Stimulated activated effector memory CD8-positive, alpha-beta T cell treated with anti-CD3 and anti-CD28 coated beads, Interleukin-12 subunit alpha, Interleukin-12 subunit beta, amount 100 ng/mL, for 72 hours (primary cell): ENCODE results near the gene TBC1D22A.
"Not testable (repeated sequence)": the region's sequence is repeated elsewhere in the genome, so short reads cannot be mapped to it uniquely, and the experiment has no call there.

ENCODE experiments used
- ATAC-seq: fragments of 150-1000 bp; cut with Tn5 transposase; 2 replicates; pipeline ENCODE4 v1.10.0; 2021
- DNase-seq, 2 donors: peaks; one replicate each; pipeline ENCODE4 v3.0.0; 2021 to 2022; ENCODE audit warnings: low spot score in 2 of 2
- H3K27ac Mint-ChIP-seq: one replicate; pipeline ENCODE4 v1.8.0; 2022; ENCODE audit warnings: mild to moderate bottlenecking, mixed read lengths
- H3K36me3 Mint-ChIP-seq: one replicate; pipeline ENCODE4 v1.8.0; 2022; ENCODE audit warnings: mild to moderate bottlenecking, mixed read lengths
- H3K4me1 Mint-ChIP-seq: one replicate; pipeline ENCODE4 v1.8.0; 2022; ENCODE audit warnings: mixed read lengths
- H3K4me3 Mint-ChIP-seq: one replicate; pipeline ENCODE4 v1.8.0; 2022; ENCODE audit warnings: mild to moderate bottlenecking, mixed read lengths
- H3K9me3 Mint-ChIP-seq: one replicate; pipeline ENCODE4 v1.8.0; 2022; ENCODE audit warnings: mixed read lengths

Gene TBC1D22A

DNA sequence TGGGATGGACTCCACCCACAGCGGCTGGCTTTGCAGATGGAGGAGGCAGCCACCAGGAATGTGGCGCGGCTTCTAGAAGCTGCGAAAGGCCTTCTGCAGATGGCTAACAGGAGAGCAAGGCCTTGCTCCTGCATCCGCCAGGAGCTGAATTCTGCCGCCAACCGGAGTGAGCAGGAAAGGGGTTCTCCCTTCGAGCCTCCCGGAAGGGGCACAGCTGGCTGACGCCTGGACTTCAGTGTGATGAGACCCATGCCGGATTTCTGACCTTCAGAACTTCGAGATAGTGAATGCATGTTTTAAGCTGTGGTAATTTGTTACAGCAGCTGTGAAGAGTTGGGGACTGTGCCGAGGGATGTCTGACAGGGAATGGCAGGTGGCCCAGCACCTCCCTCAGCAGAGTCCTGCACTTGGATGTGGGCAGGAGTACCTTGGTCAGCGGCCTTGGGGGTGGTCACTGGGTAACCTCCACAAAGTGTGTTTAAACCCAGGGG lies 7.7 kb downstream of the TBC1D22A start:
- DNase-seq (no peak), ATAC-seq (no peak)
- H3K27ac Mint-ChIP-seq = peak overlapping the region; percentile 93
- no peaks in the 10 kb centered on the region for H3K9me3 Mint-ChIP-seq
- peaks cover 76% of the 10 kb centered on the region for H3K36me3 Mint-ChIP-seq
- H3K4me3 Mint-ChIP-seq = peak overlapping the region; percentile 69
- H3K4me1 Mint-ChIP-seq = peaks cover 78% of the 10 kb centered on the region

DNA sequence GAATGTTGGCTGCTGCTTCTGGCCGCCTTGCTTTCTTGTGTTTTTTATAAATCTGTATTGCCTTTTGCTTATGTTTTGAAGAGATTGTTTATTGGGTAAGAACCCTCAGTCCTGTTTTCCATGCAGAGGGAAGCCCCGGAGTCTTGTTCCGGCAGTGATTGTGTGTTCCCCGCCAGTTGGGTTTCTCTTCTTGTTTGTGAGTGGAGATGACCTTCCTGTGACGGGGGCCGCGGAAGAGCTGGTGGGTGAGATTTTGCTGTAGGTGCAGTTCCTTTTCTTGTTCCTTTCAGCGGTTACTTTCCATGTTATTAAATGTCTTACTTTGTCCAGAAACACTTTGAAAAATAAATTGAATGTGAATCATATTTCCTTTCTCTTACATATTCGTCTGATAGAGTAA lies 8.3 kb downstream of the TBC1D22A start:
- no peak for ATAC-seq
- peaks cover 79% of the 10 kb centered on the region for H3K4me1 Mint-ChIP-seq
- no peaks in the 10 kb centered on the region for H3K9me3 Mint-ChIP-seq
- H3K36me3 Mint-ChIP-seq = peaks cover 72% of the 10 kb centered on the region
- H3K27ac Mint-ChIP-seq = peak overlapping the region; percentile 93
- DNase-seq = no peak
- H3K4me3 Mint-ChIP-seq = peak overlapping the region; percentile 69

DNA sequence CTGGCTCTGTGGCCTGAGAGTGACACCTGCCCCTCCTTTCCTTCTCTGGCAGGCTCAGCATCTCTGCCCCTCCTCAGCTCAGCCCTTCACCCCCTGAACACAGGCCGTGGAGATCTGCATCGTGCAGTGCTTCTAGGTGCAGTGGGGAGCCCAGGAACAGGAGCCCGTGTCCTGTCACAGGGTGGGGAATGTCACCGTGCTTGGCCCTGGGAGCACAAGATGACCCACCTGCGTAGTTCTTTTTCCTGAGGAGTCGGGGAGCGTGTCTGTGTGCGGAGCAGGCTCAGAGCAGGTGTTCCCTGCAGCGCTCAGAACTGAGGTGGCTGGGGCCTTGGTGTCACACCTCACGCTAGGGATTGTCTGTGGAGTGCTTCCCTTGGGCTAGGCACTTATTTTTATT lies 10.6 kb downstream of the TBC1D22A start:
- Mint-ChIP-seq H3K27ac (peak overlapping the region; percentile 92), H3K36me3 (peaks cover 70% of the 10 kb centered on the region), H3K4me1 (peaks cover 87% of the 10 kb centered on the region), H3K9me3 (no peaks in the 10 kb centered on the region), H3K4me3 (peak overlapping the region; percentile 81)
- ATAC-seq = no peak
- DNase-seq = no peak

DNA sequence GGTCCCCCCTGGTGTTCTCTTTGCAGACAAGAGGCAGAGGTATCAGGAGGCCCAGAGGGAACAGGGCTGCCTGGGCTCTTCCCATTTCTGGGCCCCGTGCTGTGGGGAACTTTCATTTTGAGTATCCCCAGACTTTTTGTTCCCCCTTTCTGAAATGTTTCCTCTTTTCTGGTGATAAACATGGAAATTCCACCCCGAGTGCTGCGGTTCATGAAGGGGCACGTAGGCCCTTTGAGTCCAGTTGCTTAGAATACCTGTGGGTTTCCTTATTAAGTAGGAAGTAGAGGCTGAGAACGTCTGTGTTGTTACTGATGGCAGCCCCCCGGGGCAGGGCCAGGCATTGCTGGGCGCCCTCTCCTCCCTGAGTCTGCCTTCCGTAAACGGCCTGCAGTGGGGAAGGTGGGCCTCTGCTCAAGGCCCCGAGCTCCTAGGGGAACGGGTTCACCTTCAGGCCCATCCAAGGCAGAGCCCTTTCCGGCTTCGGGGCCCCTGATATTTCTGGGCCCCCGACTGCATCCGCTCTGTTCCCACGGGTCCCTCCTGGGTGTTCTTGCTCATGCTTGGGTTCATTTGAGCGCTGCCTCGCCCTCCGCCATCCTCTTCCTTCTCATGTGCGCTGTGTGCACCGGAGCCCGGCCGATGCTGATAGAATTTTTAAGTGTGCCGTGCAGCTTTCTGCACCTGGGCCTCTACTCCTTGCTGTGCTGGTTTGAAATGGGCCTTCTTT lies 12.0 kb downstream of the TBC1D22A start:
- Mint-ChIP-seq H3K9me3 (no peaks in the 10 kb centered on the region), H3K36me3 (peaks cover 62% of the 10 kb centered on the region), H3K27ac (peak overlapping the region; percentile 92), H3K4me1 (peaks cover 77% of the 10 kb centered on the region), H3K4me3 (peak overlapping the region; percentile 81)
- DNase-seq (no peak), ATAC-seq (peak; percentile 52)

DNA sequence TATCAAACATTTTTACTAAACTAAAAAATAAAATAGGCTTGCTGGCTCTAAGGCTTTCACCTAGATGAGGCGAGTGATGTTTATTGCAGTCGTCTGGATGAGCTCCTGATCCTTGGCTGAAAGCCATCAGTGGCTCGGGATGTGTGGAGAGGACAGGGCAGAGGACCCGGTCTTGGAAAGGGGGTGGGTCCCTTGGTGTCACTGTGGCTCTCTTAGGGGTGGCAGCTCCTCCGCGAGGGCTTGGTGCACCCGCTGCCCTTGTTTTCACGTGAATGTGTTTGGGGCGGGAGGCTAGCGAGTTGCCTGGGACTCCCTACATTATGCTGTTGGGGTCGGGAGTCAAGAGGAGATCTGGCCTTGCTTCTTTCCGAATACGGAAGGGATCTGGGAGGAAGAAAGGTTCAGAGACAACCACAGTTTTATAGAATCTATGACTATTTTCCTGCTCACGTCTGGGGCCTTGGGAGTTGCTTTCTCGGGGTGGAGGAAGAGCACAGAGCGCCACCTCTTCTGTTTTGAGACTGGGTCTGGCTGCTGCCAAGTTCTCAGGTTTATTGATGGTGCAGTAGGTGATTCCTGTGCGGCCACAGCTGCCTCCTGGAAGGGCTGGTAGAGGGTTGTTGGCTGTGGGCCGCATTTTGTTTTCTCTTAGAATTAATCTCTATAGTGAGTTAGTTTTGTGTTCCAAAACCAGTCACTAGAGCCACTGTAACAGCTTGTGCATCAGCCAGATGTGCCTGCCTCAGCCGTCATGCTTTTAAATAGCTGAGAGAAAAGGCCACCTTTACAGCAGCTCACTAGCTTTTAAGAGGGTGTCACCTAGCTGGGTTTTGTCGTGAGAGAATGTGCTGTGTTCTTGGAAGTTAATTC lies 12.8 kb downstream of the TBC1D22A start:
- ATAC-seq (no peak), DNase-seq (no peak)
- H3K4me1 Mint-ChIP-seq = peaks cover 75% of the 10 kb centered on the region
- peaks cover 67% of the 10 kb centered on the region for H3K36me3 Mint-ChIP-seq
- H3K4me3 Mint-ChIP-seq = peak overlapping the region; percentile 81
- no peaks in the 10 kb centered on the region for H3K9me3 Mint-ChIP-seq
- H3K27ac Mint-ChIP-seq = peak overlapping the region; percentile 92

DNA sequence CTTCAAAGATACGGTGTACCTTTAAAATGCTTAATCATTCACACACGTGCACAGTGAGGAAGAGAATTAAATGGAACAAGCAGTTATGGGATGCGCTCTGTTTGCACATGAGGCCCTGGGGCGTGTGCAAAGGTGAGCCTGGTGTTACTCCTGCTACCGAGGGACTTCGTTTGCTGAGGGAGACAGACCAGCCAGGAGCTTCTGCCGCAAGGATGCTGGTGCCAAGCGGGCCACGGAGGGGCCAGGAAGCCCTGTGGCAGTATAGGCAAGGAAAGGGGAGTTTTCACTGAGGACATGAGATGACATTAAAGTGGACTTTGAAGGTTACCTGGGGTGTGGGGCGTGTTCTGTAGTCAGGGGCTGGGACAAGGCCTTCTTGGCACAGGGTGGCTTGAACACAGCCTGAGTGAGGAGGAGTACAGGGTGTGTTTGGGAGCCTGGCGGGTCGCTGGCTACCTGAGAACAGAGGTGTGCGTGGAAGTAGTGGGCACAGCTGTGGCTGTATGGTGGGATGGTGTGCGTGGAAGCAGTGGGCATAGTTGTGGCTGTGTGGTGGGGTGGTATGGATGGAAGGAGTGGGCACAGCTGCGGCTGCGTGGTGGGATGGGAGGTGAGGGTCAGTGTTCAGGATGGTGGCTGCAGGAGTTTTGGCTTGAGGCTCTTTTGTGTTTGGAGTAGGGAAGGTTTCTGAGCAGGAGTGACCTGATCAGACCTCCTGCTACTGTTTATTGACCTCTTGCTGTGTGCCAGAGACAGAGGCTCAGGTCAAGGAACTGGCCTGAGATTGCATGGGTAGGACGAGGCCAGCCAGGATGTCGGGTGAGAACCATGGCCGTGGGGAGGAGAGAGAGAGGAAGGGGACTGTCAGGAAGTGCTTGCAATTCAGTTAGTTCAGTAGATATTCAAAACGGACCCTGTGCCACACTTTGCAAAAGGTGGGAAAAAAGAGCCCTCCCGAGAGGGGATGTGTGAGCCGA lies 13.7 kb downstream of the TBC1D22A start:
- H3K36me3 Mint-ChIP-seq = peaks cover 67% of the 10 kb centered on the region
- no peaks in the 10 kb centered on the region for H3K9me3 Mint-ChIP-seq
- H3K27ac Mint-ChIP-seq = peak overlapping the region; percentile 92
- peaks cover 68% of the 10 kb centered on the region for H3K4me1 Mint-ChIP-seq
- no peak for DNase-seq
- no peak for ATAC-seq
- peak overlapping the region; percentile 81 for H3K4me3 Mint-ChIP-seq

DNA sequence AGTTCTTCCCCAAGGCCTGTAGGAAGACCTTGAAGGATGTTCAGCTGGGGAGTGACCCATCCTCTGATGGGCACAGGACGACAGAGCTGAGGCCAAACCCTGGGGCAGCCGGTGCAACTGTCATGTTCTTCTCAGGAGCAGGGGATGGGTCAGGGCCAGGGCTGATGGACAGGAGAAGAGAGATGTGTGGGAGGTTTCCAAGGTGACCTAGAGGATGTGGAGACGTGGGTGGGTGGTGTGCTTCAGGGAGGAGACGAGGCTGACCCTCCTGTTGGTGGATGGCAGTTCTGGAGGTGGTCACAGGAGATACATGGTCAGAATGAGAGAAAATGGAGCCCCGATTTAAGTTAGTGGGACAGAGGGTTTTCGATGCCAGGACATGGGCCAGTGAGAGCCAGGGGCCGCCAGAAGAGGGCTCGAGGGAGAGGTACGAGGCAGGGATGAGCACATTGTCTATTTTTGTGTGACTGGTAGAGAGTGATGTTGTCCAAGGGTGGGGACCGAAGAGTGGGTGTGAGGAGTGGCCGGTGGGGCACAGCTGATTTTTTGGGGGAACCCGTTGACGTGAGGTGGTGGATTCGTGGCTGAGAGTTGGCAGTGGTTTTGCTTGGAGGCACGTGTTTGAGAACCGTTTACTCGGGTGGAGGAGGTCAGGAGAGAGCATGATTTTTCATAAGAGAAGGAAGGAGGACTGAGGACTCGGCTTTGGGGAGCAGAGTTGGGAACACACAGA lies 14.6 kb downstream of the TBC1D22A start:
- H3K27ac Mint-ChIP-seq = peak overlapping the region; percentile 92
- H3K4me3 Mint-ChIP-seq = peak overlapping the region; percentile 81
- DNase-seq (no peak), ATAC-seq (no peak)
- peaks cover 73% of the 10 kb centered on the region for H3K36me3 Mint-ChIP-seq
- H3K9me3 Mint-ChIP-seq = no peaks in the 10 kb centered on the region
- H3K4me1 Mint-ChIP-seq = peaks cover 72% of the 10 kb centered on the region

DNA sequence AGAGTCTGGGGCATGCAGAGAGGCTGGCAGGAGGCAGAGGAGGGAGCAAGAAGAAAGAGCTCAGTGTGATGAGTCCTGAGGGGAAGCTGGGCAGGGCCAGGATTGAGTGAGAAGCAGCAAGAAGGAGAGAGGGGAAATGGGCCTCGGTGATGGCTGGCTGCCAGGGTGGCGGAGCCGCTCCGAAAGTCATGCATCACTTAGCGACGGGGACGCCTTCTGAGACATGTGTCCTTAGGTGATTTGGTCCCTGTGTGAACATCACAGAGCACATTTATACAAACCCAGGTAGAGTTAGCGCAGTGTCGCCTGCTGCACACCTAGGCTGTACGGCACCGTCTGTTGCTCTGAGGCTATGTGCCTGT lies 15.1 kb downstream of the TBC1D22A start:
- peaks cover 76% of the 10 kb centered on the region for H3K36me3 Mint-ChIP-seq
- DNase-seq (no peak), ATAC-seq (no peak)
- H3K4me3 Mint-ChIP-seq = peak overlapping the region; percentile 81
- peaks cover 78% of the 10 kb centered on the region for H3K4me1 Mint-ChIP-seq
- peak overlapping the region; percentile 92 for H3K27ac Mint-ChIP-seq
- no peaks in the 10 kb centered on the region for H3K9me3 Mint-ChIP-seq

DNA sequence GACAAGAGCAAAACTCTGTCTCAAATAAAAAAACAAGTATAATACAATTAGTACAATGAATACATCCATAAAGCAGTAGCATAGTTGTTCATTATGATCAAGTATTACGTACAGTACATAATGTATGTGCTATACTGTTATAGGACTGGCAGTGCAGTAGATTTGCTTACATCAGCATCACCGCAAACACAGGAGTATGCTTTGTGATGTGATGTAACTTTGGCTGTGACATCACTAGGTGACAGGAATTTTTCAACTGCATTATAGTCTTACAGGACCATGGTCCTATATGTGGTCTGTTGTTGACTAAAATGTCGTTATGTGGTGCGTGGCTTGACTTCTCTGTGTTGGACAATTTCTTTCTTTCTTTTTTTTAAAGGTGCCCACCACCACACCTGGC lies 16.6 kb downstream of the TBC1D22A start:
- Mint-ChIP-seq H3K9me3 (no peaks in the 10 kb centered on the region), H3K4me1 (peaks cover 72% of the 10 kb centered on the region), H3K4me3 (no peak overlapping the region), H3K27ac (peak overlapping the region; percentile 78), H3K36me3 (peaks cover 70% of the 10 kb centered on the region)
- DNase-seq (no peak), ATAC-seq (no peak)

DNA sequence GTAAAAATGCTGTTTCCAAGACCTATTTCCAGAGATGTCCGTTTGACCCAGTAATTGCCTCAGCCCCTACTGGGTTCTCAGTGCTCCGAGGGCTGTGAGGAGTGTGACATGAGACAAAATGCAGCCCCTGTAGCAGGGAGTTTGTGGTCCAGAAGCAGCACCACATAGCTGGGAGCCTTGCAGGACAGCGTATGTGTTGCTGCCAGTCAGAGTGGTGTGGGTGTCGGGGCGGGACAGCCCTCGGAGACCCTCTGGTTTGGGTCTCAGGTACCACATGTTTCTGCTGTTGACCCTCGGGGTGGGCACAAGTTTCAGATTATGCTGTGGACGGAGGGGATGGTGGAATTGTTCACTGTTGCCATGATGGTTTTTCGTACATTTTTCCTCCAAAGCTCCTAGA lies 17.2 kb downstream of the TBC1D22A start:
- Mint-ChIP-seq H3K4me3 (no peak overlapping the region), H3K4me1 (peaks cover 66% of the 10 kb centered on the region)

DNA sequence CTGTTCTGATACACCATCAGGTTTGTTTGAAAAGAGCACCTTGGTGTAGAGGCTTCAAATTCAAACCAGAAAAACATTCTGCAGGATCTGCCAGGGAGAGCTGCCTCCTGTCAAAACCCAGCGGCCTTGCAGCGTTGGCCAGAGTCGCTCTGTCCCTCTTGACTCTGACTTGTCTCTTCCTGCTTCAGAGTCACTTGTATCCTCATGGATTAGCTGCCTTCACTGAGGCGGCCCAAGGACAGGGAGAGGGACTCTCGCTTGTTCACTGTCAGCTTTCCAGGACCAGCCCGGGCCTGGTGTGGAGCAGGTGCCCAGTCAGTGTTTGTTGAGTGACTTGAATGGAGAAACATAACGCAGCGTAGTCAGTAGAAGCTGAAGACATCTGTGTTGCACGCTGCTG lies 18.0 kb downstream of the TBC1D22A start:
- H3K9me3 Mint-ChIP-seq = no peaks in the 10 kb centered on the region
- H3K4me1 Mint-ChIP-seq = peaks cover 66% of the 10 kb centered on the region
- no peak for ATAC-seq
- H3K4me3 Mint-ChIP-seq = no peak overlapping the region
- peak overlapping the region; percentile 78 for H3K27ac Mint-ChIP-seq
- DNase-seq = no peak
- H3K36me3 Mint-ChIP-seq = peaks cover 57% of the 10 kb centered on the region

More for the DNA sequence above, 17.2 kb downstream of the TBC1D22A start:
- peaks cover 64% of the 10 kb centered on the region for H3K36me3 Mint-ChIP-seq
- DNase-seq (no peak), ATAC-seq (no peak)
- no peaks in the 10 kb centered on the region for H3K9me3 Mint-ChIP-seq
- H3K27ac Mint-ChIP-seq = peak overlapping the region; percentile 78

DNA sequence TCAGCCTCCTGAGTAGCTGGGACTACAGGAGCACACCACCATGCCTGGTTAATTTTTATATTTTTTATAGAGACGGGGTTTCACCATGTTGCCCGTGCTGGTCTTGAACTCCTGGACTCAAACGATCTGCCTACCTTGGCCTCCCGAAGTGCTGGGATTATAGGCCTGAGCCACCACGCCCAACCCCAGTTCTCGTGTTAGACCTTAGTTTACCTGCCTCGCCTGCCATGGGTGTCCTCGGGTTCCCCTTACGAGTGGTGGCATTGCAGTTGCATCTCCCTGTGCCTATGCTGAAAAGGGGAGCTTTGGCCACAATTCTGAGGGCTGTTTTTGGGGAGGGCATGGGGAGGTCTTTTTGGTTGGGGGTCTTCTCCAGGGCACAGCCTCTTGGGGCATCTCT lies 18.8 kb downstream of the TBC1D22A start:
- no peak for ATAC-seq
- Mint-ChIP-seq H3K36me3 (peaks cover 58% of the 10 kb centered on the region), H3K27ac (peak overlapping the region; percentile 78), H3K9me3 (no peaks in the 10 kb centered on the region), H3K4me3 (no peak overlapping the region), H3K4me1 (peaks cover 58% of the 10 kb centered on the region)
- no peak for DNase-seq

DNA sequence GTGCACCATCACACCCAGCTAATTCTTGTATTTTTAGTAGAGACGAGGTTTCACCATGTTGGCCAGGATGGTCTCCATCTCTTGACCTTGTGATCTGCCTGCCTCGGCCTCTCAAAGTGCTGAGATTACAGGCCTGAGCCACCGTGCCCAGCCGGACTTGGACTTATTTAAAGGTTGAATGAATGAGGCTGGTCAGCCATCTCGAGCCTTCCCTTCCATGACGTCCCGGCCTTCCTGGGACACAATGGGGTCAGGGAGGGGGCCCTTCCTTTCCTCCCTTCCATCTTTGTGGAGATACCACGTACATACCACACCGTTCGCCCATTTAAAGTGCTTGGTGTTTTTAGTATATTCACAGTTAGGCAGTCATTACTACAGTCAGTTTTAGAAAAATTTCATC lies 19.8 kb downstream of the TBC1D22A start:
- Mint-ChIP-seq H3K4me1 (peaks cover 53% of the 10 kb centered on the region), H3K36me3 (peaks cover 58% of the 10 kb centered on the region), H3K27ac (peak overlapping the region; percentile 78)
- not testable (repeated sequence) for ATAC-seq, DNase-seq, H3K4me3 Mint-ChIP-seq, H3K9me3 Mint-ChIP-seq

DNA sequence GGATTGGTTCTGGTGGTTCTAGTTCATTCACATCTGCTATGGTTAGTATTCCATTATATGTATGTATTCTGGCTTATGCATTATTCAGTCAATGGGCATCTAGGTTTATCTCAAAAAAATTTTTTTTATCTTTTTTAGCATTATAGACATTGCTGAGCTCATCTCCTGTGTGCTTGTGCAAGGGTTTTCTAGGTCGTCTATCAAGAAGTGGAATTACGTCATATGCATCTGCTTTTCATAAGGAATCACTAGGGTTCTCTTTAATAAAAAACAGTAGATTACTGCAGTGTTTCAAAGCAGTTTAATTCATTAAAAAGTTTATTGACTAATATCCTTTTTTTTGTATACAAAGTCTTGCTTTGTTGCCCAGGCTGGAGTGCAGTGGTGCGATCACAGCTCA lies 21.3 kb downstream of the TBC1D22A start:
- DNase-seq (no peak), ATAC-seq (no peak)
- no peak overlapping the region for H3K27ac Mint-ChIP-seq
- no peak overlapping the region for H3K4me3 Mint-ChIP-seq
- H3K36me3 Mint-ChIP-seq = peaks cover 53% of the 10 kb centered on the region
- H3K4me1 Mint-ChIP-seq = peaks cover 55% of the 10 kb centered on the region
- H3K9me3 Mint-ChIP-seq = no peaks in the 10 kb centered on the region
